DOHH2 (cell line): ENCODE data around the gene DAPL1.

ENCODE experiments used
- CTCF ChIP-seq: fragments of 200-600 bp; sonication (generic); IDR thresholded peaks from one replicate; pipeline ENCODE4 v1.5.1; 2014; ENCODE audit warnings: antibody characterized with exemption, mild to moderate bottlenecking, low read depth, low read length; ENCODE audit not compliant: poor library complexity, severe bottlenecking
- EZH2phosphoT487 ChIP-seq: fragments of 200-600 bp; sonication (generic); IDR thresholded peaks from 2 replicates; pipeline ENCODE4 v1.6.1; 2017; ENCODE audit warnings: borderline replicate concordance, mild to moderate bottlenecking, antibody characterized with exemption, low read length, moderate library complexity, mixed read lengths

GRCh38 chr2:158828378-158829164 is 33.5 kb downstream of the DAPL1 start:
- TF ChIP-seq CTCF (no peak), EZH2phosphoT487 (no peak)
